GM12801 (cell line): Measurements from ENCODE around the gene SH3GL3.

Experiments
- TF ChIP-seq, protein P1 (sequence below): IDR thresholded peaks from one replicate; pipeline ENCODE4 v1.5.1; 2011; ENCODE audit warnings: control low read depth; ENCODE audit not compliant: insufficient read length; ENCODE audit errors: extremely low read depth

Gene SH3GL3

GRCh38 chr15:83446904-83447709 lies at the start of gene SH3GL3:
TSS of gene SH3GL3 (plus strand) at chr15:83447341. CDS start at chr15:83447534, 193 bp downstream.
- TF ChIP-seq, protein P1, sequence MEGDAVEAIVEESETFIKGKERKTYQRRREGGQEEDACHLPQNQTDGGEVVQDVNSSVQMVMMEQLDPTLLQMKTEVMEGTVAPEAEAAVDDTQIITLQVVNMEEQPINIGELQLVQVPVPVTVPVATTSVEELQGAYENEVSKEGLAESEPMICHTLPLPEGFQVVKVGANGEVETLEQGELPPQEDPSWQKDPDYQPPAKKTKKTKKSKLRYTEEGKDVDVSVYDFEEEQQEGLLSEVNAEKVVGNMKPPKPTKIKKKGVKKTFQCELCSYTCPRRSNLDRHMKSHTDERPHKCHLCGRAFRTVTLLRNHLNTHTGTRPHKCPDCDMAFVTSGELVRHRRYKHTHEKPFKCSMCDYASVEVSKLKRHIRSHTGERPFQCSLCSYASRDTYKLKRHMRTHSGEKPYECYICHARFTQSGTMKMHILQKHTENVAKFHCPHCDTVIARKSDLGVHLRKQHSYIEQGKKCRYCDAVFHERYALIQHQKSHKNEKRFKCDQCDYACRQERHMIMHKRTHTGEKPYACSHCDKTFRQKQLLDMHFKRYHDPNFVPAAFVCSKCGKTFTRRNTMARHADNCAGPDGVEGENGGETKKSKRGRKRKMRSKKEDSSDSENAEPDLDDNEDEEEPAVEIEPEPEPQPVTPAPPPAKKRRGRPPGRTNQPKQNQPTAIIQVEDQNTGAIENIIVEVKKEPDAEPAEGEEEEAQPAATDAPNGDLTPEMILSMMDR = no peak

- TF ChIP-seq, protein P1 = no peak
Observed at GRCh38 chr15:83398626-83399025, 48.5 kb upstream of the SH3GL3 start.

DNA sequence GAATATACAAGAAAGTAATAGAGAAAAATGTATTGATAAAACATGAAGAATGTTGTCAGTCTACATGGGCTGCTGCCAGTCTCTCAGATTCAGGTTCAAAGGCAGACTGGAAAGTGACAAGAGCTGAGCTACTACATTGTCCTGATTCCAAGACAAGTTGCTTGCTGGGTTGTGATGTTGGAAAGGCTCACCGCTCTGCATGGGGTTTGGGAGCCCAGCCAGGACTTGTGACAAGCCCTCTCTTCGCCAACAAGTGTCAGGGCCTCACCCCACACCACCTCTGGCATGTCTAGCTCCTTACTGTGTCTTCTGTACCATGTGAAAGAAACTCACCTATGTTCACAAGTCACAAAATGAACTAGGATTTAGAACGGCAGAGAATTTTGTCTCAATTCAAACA lies 43.0 kb upstream of the SH3GL3 start:
- TF ChIP-seq, protein P1 = no peak

DNA sequence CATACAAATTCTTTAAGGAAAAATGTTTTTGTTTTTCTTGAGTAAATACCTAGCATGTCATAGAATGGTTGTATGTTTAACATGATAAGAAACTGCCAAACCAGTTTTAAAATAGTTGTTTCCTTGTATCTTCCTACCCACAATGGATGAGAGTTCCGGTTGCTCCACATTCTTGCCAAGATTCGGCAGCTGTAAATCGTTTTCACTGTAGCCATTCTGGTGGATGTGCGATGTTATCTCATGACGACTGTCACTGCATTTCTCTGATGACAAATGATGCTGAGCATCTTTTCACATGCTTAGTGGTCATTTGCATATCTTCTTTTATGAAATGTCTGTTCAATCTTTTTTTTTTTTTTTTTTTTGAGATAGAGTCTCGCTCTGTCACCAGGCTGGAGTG lies 36.6 kb upstream of the SH3GL3 start:
- TF ChIP-seq, protein P1 = no peak

DNA sequence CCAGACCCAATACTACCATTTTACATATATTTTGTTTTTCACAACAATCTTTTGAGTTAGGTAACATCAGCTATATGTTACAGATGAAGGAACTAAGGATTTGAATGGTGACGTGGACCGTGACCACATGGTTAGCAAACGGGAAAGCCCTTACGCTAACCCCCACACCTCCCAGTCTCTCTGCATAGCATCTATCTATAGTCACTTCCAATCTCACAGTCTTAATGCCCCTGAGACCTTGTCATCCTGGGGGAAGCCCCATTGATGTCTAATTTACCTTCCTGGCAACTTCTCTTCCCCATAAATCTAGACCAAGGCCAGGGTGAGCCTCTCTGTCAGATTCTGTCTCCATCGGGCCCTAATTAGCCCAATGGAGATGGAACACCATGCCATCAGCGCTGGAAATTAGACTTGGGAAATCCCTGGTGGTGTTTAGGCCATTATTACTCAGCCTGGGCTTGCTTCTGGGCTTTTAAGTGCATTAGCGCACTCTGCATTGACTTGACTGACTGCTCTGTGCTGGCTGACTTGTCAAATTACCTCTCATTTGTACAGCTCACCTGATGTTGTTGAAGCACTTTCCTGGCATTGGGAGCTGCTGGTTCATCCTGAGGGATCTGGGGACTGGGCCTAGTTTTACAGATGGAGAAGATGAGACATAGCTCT lies 34.0 kb upstream of the SH3GL3 start:
- TF ChIP-seq, protein P1 = no peak

GRCh38 chr15:83422081-83422480 lies 25.1 kb upstream of the SH3GL3 start:
- TF ChIP-seq, protein P1 = no peak

DNA sequence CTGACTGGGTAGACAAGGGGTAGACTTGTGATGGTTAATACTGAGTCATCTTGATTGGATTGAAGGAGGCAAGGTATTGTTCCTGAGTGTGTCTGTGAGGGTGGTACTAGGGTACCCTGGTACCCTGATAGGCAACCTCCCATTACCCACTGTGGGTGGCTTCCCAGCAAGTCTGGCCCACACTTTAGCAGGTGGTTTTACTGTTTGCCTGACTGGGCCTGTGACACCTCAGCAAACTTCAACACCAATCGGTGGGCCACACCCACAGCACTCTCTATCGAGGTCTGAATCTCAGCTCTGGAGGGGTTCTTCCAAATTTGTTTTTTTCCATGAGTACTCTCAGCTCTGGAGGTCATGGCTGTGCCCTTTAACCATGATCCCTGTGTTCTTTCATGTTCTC lies 24.6 kb upstream of the SH3GL3 start:
- TF ChIP-seq, protein P1 = no peak
